SJSA1 (cell line): ENCODE data around the gene R3HDM1. TPM values are rescaled to one million over a fixed set of nuclear protein-coding genes. Genes with fewer than 3 reads are reported as not detected.
"Not testable (repeated sequence)": the region's sequence is repeated elsewhere in the genome, so short reads cannot be mapped to it uniquely, and the experiment has no call there.

Source experiments
- DNase-seq, 2 experiments: peaks; one replicate each; pipeline ENCODE4 v3.0.0-alpha.2; 2015 to 2020; ENCODE audit warnings: low spot score in 2 of 2, low read depth in 1 of 2
- H3K27ac ChIP-seq: fragments of 250-450 bp; sonication (Bioruptor Pico); 2 replicates; pipeline ENCODE4 v1.5.1; 2020; ENCODE audit warnings: mild to moderate bottlenecking, moderate library complexity
- H3K27me3 ChIP-seq: fragments of 250-450 bp; sonication (Bioruptor Pico); replicated peaks from 2 replicates; pipeline ENCODE4 v1.5.1; 2020; ENCODE audit warnings: mild to moderate bottlenecking, moderate library complexity
- H3K36me3 ChIP-seq: fragments of 250-450 bp; sonication (Bioruptor Pico); 2 replicates; pipeline ENCODE4 v1.5.1; 2020; ENCODE audit warnings: mild to moderate bottlenecking
- H3K4me1 ChIP-seq: fragments of 250-450 bp; sonication (Bioruptor Pico); replicated peaks from 2 replicates; pipeline ENCODE4 v1.6.1; 2021; ENCODE audit warnings: mild to moderate bottlenecking
- H3K4me3 ChIP-seq: fragments of 250-450 bp; sonication (Bioruptor Pico); 2 replicates; pipeline ENCODE4 v1.5.1; 2020; ENCODE audit warnings: mild to moderate bottlenecking
- H3K9me3 ChIP-seq: fragments of 250-450 bp; sonication (Bioruptor Pico); replicated peaks from 2 replicates; pipeline ENCODE4 v1.5.1; 2020; ENCODE audit warnings: mild to moderate bottlenecking
- total RNA-seq: library from RNA; depleted of rRNA; stranded (reverse); fragments of >200 nt; shearing (Covaris generic); gene quantifications from 2 replicates; pipeline ENCODE4 v1.2.3, GENCODE V29; 2014

R3HDM1 gene
- total RNA-seq, 1 experiment from 2014 or later: 8.8 TPM

DNA sequence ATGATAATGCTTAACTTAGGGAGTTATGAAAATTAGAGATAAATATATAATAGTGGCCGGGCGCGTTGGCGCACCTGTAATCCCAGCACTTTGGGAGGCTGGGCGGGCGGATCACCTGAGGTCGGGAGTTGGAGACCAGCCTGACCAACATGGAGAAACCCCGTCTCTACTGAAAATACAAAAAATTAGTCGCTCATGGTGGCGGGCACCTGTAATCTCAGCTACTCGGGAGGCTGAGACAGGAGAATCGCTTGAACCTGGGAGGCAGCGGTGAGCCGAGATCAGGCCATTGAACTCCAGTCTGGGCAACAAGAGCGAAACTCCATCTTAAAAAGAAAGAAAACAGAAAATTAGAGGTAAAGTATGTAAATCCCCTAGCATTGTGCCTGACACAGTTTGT lies 2.3 kb downstream of the R3HDM1 start:
- H3K27me3 ChIP-seq, H3K27ac ChIP-seq, H3K9me3 ChIP-seq, H3K36me3 ChIP-seq, H3K4me1 ChIP-seq, H3K4me3 ChIP-seq, DNase-seq: not testable (repeated sequence)

DNA sequence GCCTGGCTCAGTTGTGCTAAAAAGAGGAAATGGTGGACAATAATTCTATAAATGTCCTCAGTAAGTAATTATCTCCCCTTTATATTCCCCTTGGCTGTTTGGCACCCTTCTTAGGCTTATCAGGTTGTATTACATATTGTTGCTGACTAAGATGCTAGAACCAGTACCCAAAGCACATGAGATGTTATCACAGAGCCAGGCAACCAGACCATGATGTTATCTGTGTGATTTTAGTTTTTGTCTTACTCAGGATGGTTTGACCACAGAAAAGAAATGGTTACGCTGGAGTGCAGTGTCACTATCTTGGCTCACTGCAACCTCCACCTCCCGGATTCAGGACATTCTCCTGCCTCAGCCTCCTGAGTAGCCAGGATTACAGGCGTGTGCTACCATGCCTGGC lies 15.2 kb downstream of the R3HDM1 start:
- H3K4me3 ChIP-seq: no peak overlapping the region
- DNase-seq: no peak
- H3K4me1 ChIP-seq: no peaks in the 10 kb centered on the region
- H3K27ac ChIP-seq: no peak overlapping the region
- no peaks in the 10 kb centered on the region for H3K9me3 ChIP-seq
- H3K27me3 ChIP-seq: no peaks in the 10 kb centered on the region
- H3K36me3 ChIP-seq: peaks cover 4% of the 10 kb centered on the region; the same call in 1 of the 2 replicates

DNA sequence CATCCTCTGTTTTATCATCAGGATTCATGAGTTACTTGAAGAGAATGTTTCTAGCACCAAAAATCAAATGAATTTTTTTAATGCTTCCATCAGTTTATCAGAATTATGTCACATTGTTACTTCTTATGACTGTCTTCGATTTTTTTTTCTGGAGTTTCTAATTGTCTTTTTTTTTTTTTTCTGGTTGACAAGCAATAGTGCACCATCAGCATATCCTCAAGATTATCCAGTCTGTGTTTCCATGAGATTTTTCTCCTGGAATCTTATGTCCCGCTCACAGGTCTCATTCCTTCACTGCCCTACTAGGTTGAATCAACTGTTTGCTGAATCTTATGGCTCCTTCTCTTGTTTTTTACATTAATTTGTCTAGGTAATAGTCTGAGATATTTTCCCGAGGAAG lies 16.0 kb downstream of the R3HDM1 start:
- peaks cover 4% of the 10 kb centered on the region; the same call in 1 of the 2 replicates for H3K36me3 ChIP-seq
- no peak for DNase-seq
- no peaks in the 10 kb centered on the region for H3K9me3 ChIP-seq
- H3K27ac ChIP-seq: no peak overlapping the region
- H3K27me3 ChIP-seq: no peaks in the 10 kb centered on the region
- H3K4me1 ChIP-seq: no peaks in the 10 kb centered on the region
- no peak overlapping the region for H3K4me3 ChIP-seq

- no peaks in the 10 kb centered on the region for H3K27me3 ChIP-seq
- no peak overlapping the region for H3K4me3 ChIP-seq
- H3K27ac ChIP-seq: no peak overlapping the region
- H3K36me3 ChIP-seq: peaks cover 3% of the 10 kb centered on the region; the same call in 1 of the 2 replicates
- H3K4me1 ChIP-seq: no peaks in the 10 kb centered on the region
- no peak for DNase-seq
- H3K9me3 ChIP-seq: no peaks in the 10 kb centered on the region
Measured at GRCh38 chr2:135551356-135551755, 20.1 kb downstream of the R3HDM1 start.

DNA sequence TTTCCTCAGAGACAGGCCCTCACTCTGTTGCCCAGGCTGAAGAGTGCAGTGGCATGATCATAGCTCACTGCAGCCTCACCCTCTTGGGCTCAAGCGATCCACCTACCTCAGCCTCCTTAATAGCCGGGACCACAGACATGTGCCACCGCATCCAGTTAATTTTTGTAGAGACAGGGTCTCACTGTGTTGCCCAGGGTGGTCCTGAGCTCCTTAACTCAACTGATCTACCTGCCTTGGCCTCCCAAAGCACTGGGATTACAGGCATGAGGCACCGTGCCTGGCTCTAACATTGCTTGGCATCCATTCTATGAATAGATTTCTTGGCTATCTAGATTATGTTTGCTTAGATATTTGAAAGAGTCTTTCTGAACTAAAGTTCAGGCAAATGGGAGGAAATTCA lies 21.6 kb downstream of the R3HDM1 start:
- Histone ChIP-seq H3K4me3 (no peak overlapping the region), H3K36me3 (no peaks in the 10 kb centered on the region), H3K4me1 (no peaks in the 10 kb centered on the region), H3K9me3 (no peaks in the 10 kb centered on the region), H3K27ac (no peak overlapping the region), H3K27me3 (no peaks in the 10 kb centered on the region)
- DNase-seq: no peak

GRCh38 chr2:135555311-135555710 lies 24.0 kb downstream of the R3HDM1 start:
- H3K27me3 ChIP-seq: no peaks in the 10 kb centered on the region
- no peaks in the 10 kb centered on the region for H3K9me3 ChIP-seq
- no peaks in the 10 kb centered on the region for H3K36me3 ChIP-seq
- no peaks in the 10 kb centered on the region for H3K4me1 ChIP-seq
- H3K27ac ChIP-seq: no peak overlapping the region
- H3K4me3 ChIP-seq: no peak overlapping the region
- no peak for DNase-seq

DNA sequence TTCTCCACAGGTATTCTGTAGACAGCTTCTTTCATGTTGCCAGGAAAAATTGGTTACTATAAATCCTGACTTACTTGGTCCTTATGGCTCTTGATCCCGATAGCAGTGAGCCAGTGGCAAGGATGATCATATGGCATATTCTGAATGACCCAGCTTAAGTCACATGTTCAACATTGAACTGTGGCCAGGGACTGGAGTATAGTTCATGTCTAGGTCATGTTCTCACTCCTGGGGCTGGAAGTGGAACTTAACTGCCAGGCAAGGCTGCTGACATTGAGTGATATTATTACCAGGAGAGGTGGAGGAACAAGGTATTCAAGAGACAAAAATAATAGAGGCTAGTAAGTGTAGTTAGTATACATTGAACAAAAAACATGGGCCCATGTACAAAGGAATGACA lies 26.2 kb downstream of the R3HDM1 start:
- Histone ChIP-seq H3K36me3 (peaks cover 4% of the 10 kb centered on the region; the same call in 1 of the 2 replicates), H3K4me3 (no peak overlapping the region), H3K27me3 (no peaks in the 10 kb centered on the region), H3K4me1 (no peaks in the 10 kb centered on the region), H3K9me3 (no peaks in the 10 kb centered on the region), H3K27ac (no peak overlapping the region)
- no peak for DNase-seq

DNA sequence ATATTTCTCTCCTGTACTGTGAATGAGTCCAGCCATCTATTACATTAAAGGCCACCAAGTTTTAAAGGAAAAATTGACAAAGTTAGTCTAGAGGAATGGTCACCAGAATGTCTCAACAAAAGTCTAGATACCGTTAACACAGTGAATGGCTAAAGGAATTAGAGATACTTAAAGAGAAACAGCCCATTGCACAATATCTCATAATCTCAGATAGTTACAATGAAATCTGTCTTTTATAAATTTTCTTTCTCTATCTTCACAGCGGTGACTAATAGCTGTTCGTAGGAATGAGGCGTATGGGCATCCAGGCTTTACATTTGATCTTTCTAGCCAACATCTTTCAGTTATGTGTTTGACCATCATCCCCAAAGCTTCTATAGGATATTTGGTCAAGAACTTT lies 30.6 kb downstream of the R3HDM1 start:
- no peak overlapping the region for H3K4me3 ChIP-seq
- H3K9me3 ChIP-seq: no peaks in the 10 kb centered on the region
- H3K27ac ChIP-seq: no peak overlapping the region
- no peaks in the 10 kb centered on the region for H3K4me1 ChIP-seq
- no peaks in the 10 kb centered on the region for H3K27me3 ChIP-seq
- DNase-seq: no peak
- H3K36me3 ChIP-seq: peaks cover 4% of the 10 kb centered on the region; the same call in 1 of the 2 replicates

DNA sequence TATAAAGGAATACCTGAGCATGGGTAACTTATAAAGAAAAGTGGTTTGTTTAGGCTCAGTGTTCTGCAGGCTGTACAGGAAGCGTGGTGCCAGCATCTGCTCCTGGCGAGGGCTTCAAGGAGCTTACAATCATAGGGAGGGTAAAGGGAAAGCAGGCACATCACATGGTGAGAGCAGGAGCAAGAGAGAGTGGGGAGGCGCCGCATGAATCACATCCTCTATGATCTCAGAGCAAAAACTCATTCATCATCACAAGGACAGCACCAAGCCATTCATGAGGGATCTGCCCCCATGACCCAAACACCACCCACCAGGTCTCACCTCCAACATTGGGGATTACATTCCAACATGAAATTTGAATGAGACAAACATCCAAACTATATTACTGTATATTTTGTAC lies 32.5 kb downstream of the R3HDM1 start:
- no peaks in the 10 kb centered on the region for H3K27me3 ChIP-seq
- H3K4me1 ChIP-seq: no peaks in the 10 kb centered on the region
- H3K27ac ChIP-seq: no peak overlapping the region
- no peak overlapping the region for H3K4me3 ChIP-seq
- H3K9me3 ChIP-seq: no peaks in the 10 kb centered on the region
- DNase-seq: no peak
- peaks cover 4% of the 10 kb centered on the region; the same call in 1 of the 2 replicates for H3K36me3 ChIP-seq

GRCh38 chr2:135570884-135571283 lies 39.6 kb downstream of the R3HDM1 start:
- no peaks in the 10 kb centered on the region for H3K9me3 ChIP-seq
- no peak overlapping the region for H3K27ac ChIP-seq
- DNase-seq: no peak
- no peaks in the 10 kb centered on the region for H3K27me3 ChIP-seq
- H3K4me3 ChIP-seq: no peak overlapping the region
- H3K36me3 ChIP-seq: no peaks in the 10 kb centered on the region
- H3K4me1 ChIP-seq: no peaks in the 10 kb centered on the region

DNA sequence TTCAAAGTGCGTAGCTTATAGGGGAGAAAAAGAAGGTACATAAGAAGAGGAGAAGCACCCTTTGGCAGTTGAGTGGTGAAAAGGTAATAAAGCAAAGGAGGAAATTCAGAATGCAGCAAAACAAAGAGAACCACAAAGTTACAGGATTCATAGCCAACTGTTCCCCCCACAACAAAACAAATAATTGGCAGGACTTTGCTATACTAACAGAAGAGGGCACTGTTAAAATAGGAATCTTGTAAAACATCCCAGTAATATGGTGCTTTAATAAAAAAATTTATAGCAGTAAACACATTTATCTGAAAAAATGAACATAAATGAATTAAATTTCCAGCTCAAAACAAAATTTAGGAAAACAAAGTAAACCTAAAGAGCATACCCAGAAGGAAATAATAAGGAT lies 42.3 kb downstream of the R3HDM1 start:
- no peaks in the 10 kb centered on the region for H3K36me3 ChIP-seq
- H3K4me3 ChIP-seq: no peak overlapping the region
- no peaks in the 10 kb centered on the region for H3K27me3 ChIP-seq
- H3K4me1 ChIP-seq: no peaks in the 10 kb centered on the region
- no peak overlapping the region for H3K27ac ChIP-seq
- DNase-seq: no peak
- no peaks in the 10 kb centered on the region for H3K9me3 ChIP-seq

- no peak overlapping the region for H3K4me3 ChIP-seq
Measured at GRCh38 chr2:135581282-135581681, 50.0 kb downstream of the R3HDM1 start.

GRCh38 chr2:135582383-135582782 lies 51.1 kb downstream of the R3HDM1 start:
- H3K36me3 ChIP-seq: no peaks in the 10 kb centered on the region
- H3K27ac ChIP-seq: no peak overlapping the region
- no peak overlapping the region for H3K4me3 ChIP-seq
- no peak for DNase-seq
- H3K4me1 ChIP-seq: no peaks in the 10 kb centered on the region
- H3K27me3 ChIP-seq: no peaks in the 10 kb centered on the region
- no peaks in the 10 kb centered on the region for H3K9me3 ChIP-seq

More at GRCh38 chr2:135581282-135581681, 50.0 kb downstream of the R3HDM1 start:
- Histone ChIP-seq H3K27ac (no peak overlapping the region), H3K36me3 (no peaks in the 10 kb centered on the region), H3K9me3 (no peaks in the 10 kb centered on the region), H3K27me3 (no peaks in the 10 kb centered on the region), H3K4me1 (no peaks in the 10 kb centered on the region)
- DNase-seq: no peak

GRCh38 chr2:135585586-135585985 lies 54.3 kb downstream of the R3HDM1 start:
- H3K9me3 ChIP-seq: no peaks in the 10 kb centered on the region
- no peak for DNase-seq
- no peaks in the 10 kb centered on the region for H3K36me3 ChIP-seq
- H3K27ac ChIP-seq: no peak overlapping the region
- no peak overlapping the region for H3K4me3 ChIP-seq
- H3K4me1 ChIP-seq: no peaks in the 10 kb centered on the region
- no peaks in the 10 kb centered on the region for H3K27me3 ChIP-seq

DNA sequence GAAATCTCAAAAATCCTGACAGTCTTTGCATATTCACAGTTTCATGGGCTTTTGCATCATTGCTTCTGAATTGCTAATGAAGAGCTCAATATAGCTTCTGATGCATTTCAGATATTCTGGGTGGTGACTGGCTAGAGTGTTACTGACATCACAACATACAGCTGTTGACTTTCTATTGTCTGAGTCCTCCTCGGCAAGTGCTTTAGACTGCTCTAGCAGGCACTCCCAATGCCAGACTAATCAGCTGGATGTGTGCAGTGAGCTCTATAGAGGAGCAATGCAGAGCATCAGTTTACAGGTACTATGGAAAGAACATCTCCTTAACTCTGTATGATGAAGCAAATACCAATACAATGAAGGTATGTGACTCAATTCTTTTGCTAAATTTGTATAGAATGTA lies 54.9 kb downstream of the R3HDM1 start:
- DNase-seq: no peak
- H3K4me1 ChIP-seq: no peaks in the 10 kb centered on the region
- no peaks in the 10 kb centered on the region for H3K9me3 ChIP-seq
- H3K36me3 ChIP-seq: no peaks in the 10 kb centered on the region
- no peaks in the 10 kb centered on the region for H3K27me3 ChIP-seq
- no peak overlapping the region for H3K27ac ChIP-seq
- no peak overlapping the region for H3K4me3 ChIP-seq
